ENCODE data around the gene HERPUD1. TPM values are rescaled to one million over a fixed set of nuclear protein-coding genes. Genes with fewer than 3 reads are reported as not detected.

The HERPUD1 gene
- total and polyA plus RNA-seq, 2 donors from 2014 or later: 209 to 234 TPM

DNA sequence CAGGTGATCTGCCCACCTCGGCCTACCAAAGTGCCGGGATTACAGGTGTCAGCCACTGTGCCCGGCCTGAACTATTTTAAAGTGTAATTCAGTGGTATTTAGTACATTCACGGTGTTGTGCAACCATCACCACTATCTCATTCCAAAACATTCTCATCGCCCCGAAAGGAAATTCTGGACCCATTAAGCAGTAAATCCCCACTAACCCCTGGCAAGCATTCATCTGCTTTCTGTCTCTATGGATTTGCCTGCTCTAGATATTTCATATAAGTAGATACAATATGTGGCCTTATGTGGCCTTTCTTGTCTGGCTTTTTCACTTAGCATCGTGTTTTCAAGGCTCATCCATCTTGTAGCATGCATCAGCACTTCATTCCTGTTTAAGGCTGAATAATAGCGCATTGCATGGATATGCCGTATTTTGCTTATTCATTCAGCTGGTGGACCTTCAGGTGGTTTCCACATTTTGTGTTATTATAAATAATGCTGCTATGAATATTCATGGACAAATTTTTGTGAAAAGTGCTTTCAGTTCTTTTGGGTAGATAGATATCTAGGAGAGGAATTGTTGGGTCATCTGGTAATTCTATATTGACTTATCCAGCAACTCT, 8.4 kb upstream of the HERPUD1 start:
- intact Hi-C loops (cut with DNase I): no loop called here
- H3K27me3 ChIP-seq (ENCODE audit: control insufficient read depth, insufficient read depth, low read length): no peaks in the 10 kb centered on the region
- TF ChIP-seq, protein P1, sequence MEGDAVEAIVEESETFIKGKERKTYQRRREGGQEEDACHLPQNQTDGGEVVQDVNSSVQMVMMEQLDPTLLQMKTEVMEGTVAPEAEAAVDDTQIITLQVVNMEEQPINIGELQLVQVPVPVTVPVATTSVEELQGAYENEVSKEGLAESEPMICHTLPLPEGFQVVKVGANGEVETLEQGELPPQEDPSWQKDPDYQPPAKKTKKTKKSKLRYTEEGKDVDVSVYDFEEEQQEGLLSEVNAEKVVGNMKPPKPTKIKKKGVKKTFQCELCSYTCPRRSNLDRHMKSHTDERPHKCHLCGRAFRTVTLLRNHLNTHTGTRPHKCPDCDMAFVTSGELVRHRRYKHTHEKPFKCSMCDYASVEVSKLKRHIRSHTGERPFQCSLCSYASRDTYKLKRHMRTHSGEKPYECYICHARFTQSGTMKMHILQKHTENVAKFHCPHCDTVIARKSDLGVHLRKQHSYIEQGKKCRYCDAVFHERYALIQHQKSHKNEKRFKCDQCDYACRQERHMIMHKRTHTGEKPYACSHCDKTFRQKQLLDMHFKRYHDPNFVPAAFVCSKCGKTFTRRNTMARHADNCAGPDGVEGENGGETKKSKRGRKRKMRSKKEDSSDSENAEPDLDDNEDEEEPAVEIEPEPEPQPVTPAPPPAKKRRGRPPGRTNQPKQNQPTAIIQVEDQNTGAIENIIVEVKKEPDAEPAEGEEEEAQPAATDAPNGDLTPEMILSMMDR (IDR thresholded peaks at IDR 0.05; ENCODE audit: borderline replicate concordance, extremely low read depth, insufficient read depth): no peak
- peaks cover 0 to 3% (median 3%) of the 10 kb centered on the region in 3 donors for H3K4me1 ChIP-seq (ENCODE audit: control insufficient read depth in 2 of 3, insufficient read depth in 2 of 3, low read depth in 1 of 3, low read length in 3 of 3)
- H3K9ac ChIP-seq (ENCODE audit: low read length in 3 of 3): no peak overlapping the region
- no peaks in the 10 kb centered on the region for H3K36me3 ChIP-seq (ENCODE audit: control insufficient read depth in 2 of 3, insufficient read depth in 3 of 3, low read length in 3 of 3)
- DNase-seq (no peak), FAIRE-seq (no peak)
- no peak overlapping the region for H3K4me3 ChIP-seq (ENCODE audit: low read length in 3 of 3)
- H3K27ac ChIP-seq (ENCODE audit: low read depth in 2 of 2, low read length in 2 of 2): no peak overlapping the region
- no peaks in the 10 kb centered on the region for H3K9me3 ChIP-seq (ENCODE audit: control insufficient read depth in 2 of 3, insufficient read depth in 1 of 3, low read length in 3 of 3)

DNA sequence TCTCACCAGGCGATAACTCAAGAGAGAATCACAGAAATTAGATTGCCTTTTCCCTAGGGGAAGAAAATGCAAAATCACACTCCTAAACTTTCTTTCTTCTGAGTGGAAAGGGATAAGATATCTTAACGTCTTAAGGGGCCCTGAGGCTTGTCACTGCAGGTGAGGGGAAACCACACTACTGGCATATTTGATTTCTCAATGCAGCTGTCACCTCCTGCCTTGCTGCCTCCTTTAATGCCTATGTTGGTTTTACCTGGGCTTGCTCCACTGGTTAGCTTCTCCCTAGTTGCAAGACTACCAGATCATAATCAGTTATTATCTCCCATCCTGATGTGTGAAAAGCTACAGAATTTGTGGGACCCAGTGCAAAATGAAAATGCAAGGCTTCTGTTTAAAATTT, 4.5 kb upstream of the HERPUD1 start:
- Histone ChIP-seq H3K27me3 (ENCODE audit: control insufficient read depth, insufficient read depth, low read length) (no peaks in the 10 kb centered on the region), H3K9ac (ENCODE audit: low read length in 3 of 3) (no peak overlapping the region), H3K4me3 (ENCODE audit: low read length in 3 of 3) (no peak overlapping the region), H3K4me1 (ENCODE audit: control insufficient read depth in 2 of 3, insufficient read depth in 2 of 3, low read depth in 1 of 3, low read length in 3 of 3) (peaks cover 2 to 9% (median 6%) of the 10 kb centered on the region in 3 donors), H3K9me3 (ENCODE audit: control insufficient read depth in 2 of 3, insufficient read depth in 1 of 3, low read length in 3 of 3) (no peaks in the 10 kb centered on the region), H3K27ac (ENCODE audit: low read depth in 2 of 2, low read length in 2 of 2) (no peak overlapping the region), H3K36me3 (ENCODE audit: control insufficient read depth in 2 of 3, insufficient read depth in 3 of 3, low read length in 3 of 3) (no peaks in the 10 kb centered on the region)
- TF ChIP-seq, protein P1 (IDR thresholded peaks at IDR 0.05; ENCODE audit: borderline replicate concordance, extremely low read depth, insufficient read depth): no peak
- intact Hi-C loops (cut with DNase I): no loop called here
- DNase-seq (no peak), FAIRE-seq (no peak)

DNA sequence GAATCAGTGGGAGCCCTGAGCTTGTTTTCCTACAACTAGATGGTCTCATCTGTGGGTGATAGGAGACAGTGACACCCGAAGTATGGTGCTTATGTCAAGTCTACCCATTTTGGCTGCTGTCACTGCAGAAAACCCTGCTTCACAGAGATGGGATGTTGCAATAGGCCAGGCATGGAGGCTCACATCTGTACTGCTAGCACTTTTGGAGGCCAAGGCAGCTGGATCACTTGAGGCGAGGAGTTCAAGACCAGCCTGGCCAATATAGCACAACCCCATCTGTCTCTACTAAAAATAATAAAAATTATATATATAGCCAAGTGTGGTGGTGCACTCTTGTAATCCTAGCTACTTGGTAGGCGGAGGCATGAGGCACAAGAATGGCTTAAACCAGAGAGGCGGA, 2.3 kb upstream of the HERPUD1 start:
- TF ChIP-seq, protein P1 (IDR thresholded peaks at IDR 0.05; ENCODE audit: borderline replicate concordance, extremely low read depth, insufficient read depth): no peak
- peaks cover 0 to 3% (median 0%) of the 10 kb centered on the region in 3 donors for H3K36me3 ChIP-seq (ENCODE audit: control insufficient read depth in 2 of 3, insufficient read depth in 3 of 3, low read length in 3 of 3)
- H3K9me3 ChIP-seq (ENCODE audit: control insufficient read depth in 2 of 3, insufficient read depth in 1 of 3, low read length in 3 of 3): no peaks in the 10 kb centered on the region
- no peak for FAIRE-seq
- no peaks in the 10 kb centered on the region for H3K27me3 ChIP-seq (ENCODE audit: control insufficient read depth, insufficient read depth, low read length)
- DNase-seq: no peak
- intact Hi-C loops (cut with DNase I): no loop called here
- H3K27ac ChIP-seq (ENCODE audit: low read depth in 2 of 2, low read length in 2 of 2): no peak overlapping the region
- H3K4me3 ChIP-seq (ENCODE audit: low read length in 3 of 3): no peak overlapping the region
- H3K4me1 ChIP-seq (ENCODE audit: control insufficient read depth in 2 of 3, insufficient read depth in 2 of 3, low read depth in 1 of 3, low read length in 3 of 3): peaks cover 5 to 8% (median 8%) of the 10 kb centered on the region in 3 donors
- no peak overlapping the region for H3K9ac ChIP-seq (ENCODE audit: low read length in 3 of 3)

Data from kidney (tissue), 14 donors.